Stimulated activated CD8-positive, alpha-beta memory T cell treated with anti-CD3 and anti-CD28 coated beads, Interleukin-7, amount 100 ng/mL, for 4 hours (primary cell): ENCODE results near the gene PNKD.
"Not testable (repeated sequence)": the region's sequence is repeated elsewhere in the genome, so short reads cannot be mapped to it uniquely, and the experiment has no call there.

Experiments used
- DNase-seq, 2 donors: peaks; one replicate each; pipeline ENCODE4 v3.0.0-alpha.2; 2020; ENCODE audit warnings: low read depth in 2 of 2

Gene PNKD

DNA sequence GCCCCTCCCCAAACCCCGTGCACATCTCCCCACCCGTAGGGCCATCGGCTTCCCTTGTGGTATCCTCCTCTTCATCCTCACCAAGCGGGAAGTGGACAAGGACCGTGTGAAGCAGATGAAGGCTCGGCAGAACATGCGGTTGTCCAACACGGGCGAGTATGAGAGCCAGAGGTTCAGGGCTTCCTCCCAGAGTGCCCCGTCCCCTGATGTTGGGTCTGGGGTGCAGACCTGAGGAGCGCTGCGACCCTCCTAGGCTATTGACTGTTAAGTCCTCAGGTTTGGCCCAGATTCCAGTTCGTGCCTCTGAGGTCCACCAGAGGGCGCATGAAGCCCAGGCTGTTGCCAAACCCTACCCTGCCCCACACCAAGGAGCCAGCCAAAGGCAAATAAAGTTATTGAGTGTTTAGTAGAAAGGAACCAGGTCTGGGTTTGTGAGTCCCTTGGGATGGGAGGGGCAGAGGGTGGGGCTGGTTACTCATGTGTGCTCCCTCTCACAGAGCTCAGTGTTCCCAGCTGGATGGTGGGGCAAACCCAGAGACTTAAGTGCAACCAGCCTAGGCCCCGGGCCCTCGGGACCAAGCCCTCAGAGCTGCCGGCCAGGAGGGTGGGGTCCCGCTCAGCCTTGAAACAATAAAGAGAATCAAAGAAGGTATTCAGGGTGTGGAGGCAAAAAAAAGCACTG, 2.4 kb downstream of the PNKD start:
- DNase-seq = peak; percentile 65 to 68

DNA sequence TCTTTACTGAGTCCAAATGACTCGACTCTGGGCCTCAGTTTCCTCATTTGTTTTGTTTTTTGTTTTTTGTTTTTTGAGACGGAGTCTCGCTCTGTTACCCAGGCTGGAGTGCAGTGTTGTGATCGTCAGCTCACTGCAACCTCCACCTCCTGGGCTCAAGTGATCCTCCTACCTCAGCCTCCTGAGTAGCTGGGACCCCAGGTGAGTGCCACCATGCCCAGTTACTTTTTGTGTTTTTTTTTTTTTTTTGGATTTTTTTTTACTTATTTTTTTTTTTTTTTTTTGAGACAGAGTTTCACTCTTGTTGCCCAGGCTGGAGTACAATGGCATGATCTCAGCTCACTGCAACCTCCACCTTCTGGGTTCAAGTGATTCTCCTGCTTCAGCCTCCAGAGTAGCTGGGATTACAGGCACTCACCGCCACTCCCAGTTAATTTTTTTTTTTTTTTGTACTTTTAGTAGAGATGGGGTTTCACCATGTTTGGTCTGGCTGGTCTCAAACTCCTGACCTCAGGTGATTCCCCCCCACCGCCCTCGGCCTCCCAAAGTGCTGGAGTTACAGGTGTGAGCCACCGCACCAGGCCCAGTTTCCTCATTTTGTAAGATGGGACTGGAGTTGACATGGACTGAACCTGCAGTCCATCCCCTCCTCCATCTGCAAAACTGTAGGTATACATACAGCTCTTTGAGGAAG, 3.0 kb downstream of the PNKD start:
- not testable (repeated sequence) for DNase-seq

DNA sequence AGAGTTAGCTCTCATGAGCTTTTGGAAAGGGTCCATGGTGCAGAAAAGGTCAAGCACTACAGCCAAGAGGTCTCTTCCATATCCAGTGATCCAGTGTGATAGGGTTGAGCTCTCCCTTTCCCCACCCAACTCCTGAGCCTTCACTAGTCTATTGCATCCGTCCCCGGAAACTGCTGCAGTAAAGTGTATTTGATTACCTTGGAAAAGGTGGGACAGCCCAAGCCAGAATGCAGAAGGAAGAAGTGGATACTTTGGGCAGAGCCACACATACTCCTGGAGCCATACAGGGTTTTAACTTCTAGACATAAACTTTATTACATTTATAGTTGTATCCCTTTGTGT, 3.6 kb downstream of the PNKD start:
- DNase-seq = no peak

DNA sequence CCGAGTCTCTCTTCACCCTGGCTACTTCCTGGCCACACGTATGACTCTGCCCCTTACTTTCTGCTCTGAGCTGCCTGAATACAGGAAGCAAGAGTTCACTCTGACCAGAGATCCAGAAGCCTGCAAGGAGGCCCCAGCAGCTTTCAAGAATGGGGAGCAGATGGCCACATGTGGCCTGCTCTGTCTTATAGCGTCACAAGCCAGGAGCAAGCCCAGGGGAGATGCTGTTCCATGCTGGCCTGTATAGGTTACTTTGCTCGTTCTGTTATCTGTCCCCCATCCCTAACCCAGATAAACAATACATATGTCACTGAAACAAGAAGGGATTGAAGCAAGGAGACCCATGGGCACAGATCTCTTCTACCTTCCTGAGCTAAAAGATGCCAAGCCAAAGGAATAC, 4.3 kb downstream of the PNKD start:
- DNase-seq = no peak

DNA sequence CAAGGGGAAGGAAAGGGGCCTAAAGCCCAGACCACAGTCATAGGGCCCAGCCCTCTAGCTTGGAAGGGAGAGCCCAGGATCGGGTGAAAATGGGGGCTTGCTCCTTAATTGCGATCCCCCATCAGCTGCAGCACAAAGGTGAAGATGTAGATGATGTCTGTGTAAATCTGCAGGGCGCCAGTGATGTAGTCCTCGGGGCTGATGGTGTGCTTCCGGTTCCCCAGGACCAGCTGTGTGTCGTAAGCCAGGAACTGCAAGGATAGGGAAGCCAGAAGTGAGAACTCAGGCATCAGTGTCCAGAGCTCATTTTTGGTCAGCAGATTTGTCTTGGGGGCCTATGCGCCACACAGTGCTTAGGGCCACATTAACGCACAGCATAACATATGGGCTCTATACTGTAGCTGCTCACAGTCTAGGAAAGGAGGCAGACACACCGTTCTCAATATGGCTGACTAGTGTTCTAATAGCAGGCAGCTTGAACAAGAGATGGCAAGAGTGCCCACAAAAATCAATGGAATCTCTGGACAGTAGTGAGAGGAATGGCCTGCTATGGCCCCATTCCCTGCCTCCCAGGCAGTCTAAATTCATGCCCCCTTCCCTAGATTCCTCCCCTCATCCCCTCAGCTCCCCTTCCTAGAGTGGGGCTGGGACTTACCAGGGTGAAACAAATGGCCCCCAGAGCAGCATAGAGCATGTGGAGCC, 5.2 kb downstream of the PNKD start:
- DNase-seq = no peak

DNA sequence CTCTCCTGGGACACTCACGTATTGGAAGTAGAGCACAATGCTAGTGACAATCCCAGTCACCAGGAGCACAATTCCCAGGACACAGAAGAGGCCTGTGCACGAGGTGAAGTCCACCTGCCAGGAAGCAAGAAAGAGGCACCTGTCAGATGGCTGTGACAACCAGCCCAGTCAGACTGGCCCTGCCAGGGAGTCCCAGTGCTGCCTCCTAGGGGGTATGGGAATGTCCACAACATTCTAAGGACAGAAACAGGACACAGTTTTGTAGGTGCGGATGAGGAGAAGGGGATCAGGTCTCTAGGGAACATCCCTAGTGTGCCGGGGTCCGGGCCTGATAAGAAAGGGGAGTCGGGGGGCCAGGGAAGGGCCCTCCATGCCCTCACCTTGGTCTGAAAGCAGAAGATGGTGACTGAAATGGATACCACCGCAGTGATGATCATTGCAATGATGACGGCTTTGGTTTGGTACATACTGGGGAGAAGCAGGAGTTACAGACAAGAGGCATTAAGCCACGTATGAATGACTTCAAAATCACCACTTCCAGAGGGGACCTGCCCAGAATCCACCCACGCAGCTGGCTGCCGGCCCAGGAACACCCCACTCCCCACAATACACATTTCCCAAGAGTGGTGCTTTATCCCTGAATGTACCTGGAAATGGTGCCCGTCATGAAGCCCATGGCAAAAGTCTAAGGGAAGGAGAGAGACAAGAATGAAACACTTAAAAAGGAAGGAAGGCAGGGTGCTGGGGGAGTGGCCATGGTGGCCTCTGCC, 6.9 kb downstream of the PNKD start:
- no peak for DNase-seq

DNA sequence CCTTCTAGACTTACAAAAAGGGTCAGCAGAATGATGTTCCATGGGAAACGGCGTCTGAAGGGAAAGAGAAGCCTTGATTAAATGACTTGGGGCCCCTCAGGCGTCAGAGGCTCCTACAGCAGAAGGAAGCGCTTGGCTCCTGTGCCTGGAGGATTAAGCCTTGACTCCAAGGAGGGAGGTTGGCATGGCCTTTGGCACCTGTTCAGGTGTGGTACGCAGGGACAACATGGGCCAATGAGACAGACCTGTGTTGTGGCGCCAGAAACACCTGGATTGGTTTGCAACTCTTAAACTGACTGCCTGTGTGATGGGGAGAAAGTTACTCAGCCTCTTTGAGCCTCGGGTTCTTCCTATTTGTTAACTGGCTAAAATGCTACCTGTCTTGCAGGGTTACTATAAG, 7.6 kb downstream of the PNKD start:
- DNase-seq = no peak

DNA sequence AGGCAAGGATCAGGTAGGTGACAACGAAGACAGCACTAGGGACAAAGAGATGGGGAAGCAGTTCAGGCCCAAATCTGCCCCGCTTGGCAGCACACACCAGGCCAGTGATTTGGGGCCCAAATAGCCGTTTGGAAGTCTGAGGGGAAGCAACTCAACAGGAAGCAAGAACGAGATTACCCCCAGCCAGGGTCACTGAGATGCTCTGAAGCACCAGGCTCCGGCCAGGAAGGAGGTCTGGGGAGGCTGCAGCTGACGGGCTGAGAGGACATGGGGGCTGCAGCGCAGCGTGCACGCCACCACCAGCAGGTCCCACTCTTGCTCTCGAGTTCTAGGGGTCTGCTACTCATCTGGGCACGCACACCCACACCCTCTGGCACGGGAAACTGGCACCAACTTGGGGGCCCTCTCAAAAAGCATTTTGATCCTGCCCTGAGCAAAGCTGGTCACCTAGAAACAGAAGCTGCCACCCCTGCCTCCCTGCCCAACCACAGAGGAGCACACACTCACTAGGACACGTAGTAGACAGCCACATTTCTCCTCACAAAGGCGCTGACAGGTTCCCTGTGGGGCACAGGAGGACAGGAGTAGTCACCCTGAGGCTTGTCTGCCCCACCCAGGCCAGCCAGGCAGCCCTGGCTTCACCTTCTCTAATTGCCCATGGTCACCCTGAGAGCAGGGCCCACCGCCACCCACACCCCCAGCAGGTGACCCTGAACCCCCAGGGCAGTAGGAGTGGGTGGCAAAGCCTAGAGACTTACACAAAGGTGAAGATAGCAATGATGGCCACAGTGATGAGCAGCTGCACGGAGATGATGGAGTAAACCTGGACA, 8.4 kb downstream of the PNKD start:
- no peak for DNase-seq

DNA sequence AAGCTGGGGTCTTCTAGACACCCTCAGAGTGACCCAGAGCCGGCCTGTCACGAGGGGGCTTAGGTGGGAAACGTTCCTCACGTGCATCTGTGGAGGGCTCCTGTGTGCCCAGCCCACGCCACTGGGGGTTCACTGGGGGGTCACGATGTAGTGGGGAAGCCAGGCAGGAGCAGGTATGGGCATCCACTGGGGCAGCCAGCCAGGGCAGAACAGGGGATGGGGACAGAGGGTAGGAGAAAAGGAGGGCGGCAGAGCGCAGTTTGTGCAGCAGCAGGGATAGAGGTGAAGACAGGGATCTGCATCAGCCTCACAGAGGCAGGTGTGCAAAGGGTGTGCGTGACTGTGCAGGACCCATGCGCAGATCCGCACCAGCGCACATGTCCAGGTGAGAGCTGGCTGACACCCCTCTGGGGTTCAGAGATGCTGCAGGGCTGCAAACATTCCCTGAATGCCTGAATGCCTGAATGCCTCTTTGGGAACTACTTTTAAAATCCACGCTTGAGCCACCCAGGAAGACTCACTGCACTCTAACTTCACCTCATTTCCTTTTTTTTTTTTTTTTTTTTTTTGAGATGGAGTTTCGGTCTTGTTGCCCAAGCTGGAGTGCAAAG, 10.0 kb downstream of the PNKD start:
- no peak for DNase-seq

DNA sequence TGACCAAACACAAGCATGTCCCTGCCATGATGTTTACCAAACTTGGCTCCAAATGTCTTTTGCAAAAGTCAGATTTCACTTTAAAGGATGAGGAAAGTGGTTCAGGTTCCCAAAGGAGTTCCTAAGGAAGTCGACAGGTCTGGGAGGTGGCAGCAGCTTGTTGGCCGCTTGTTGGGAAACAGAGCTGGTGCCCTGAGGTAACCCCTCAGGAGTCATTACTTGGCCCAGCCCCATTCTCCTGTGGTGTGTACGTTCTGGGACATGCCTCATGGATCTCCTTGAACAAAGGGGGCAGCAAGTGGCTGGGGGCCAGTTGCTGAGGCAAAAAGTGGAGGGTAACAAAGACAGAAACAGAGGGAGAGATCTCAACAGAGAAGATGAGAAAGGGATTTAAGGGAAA, 11.1 kb downstream of the PNKD start:
- no peak for DNase-seq

DNA sequence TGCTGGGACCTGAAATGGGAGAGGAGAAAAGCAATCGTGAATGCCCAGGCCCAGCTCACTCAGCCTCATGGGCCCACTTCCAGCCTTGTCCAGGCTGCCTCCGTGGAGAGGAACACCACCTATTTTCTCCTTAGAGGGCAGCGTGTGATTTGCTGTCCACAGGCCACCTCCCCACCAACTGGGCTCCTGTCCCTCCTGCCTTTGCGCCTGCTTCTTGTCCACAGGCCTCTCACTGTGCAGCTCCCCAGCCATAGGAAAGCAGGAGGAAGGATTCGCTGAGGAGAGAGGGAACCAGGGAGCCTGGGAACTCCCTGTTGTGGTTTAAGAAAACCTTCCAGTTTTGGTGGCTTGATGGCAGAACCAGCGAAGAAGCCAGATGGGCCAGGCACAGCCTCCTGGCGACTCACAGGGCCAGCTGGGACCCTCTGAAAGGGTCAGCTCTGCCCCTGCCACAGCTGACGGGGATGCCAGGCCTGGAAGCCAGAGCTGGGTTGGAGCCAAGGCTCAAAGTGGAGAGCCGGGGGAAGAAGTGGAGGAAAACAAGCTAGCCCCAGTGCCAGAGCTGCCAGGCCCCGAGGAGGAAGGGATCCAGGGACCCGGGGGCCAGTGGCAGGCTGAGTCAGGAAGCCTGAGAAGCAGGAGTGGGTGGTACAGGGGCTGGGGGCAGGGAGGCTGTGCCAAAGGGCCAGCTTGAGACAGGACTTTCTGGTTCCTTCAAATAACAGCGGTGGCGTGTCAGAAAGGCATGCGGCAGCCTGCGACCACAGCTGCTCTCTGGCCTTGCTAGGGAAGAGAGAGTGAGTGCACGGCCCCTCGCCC, 12.1 kb downstream of the PNKD start:
- no peak for DNase-seq

DNA sequence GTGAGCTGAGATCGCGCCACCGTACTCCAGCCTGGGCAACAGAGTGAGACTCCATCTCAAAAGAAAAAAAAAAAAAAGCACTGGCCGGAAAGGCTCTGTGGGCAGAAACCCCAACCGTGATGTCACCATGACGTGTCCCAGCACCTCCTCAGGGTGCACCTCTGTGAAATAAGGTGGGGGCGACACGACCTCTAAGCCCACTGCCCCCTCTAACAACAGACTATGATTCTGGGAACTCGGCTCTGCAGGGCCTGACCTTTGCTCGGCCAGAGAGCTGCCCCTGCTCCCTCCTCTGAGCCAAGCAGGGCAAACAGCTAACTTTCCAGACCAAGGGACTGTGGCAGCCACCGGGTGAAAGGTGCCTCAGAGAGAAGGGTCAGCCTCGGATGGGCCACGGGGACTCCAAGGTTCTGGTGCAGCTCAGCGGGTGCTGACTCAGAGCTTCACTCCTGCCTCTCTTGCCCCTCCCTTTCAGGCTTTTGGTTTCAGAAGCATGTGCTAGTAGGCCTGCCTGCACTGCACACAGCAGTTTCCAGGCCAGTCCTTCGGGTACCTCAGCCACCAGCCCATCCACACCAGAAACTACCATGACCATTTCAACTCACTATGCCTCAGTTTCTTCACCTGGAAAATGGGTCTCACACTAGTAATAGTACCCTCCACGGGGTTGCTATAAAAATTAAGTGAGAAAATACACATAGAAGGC, 13.9 kb downstream of the PNKD start:
- peak; percentile 53 to 59 for DNase-seq

DNA sequence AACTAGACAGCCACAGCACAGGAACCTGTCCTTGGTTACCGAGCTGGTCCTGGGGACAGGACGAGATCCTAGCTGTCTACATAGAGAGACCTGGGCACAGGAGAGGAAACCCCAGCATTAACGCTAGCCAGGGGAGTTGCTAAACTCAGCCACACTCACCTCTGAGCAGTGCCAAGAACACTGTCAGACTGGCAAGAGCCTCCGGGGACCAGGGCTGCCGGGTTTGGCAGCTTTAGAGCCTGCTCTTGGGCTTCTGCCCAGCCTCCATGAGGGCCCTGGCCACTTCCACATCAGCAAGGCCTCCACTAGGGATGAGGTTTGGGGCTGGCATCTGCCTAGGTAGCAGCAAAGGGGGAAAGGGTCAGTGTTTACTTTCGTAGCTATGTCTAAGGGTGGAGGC, 15.3 kb downstream of the PNKD start:
- DNase-seq = no peak

DNA sequence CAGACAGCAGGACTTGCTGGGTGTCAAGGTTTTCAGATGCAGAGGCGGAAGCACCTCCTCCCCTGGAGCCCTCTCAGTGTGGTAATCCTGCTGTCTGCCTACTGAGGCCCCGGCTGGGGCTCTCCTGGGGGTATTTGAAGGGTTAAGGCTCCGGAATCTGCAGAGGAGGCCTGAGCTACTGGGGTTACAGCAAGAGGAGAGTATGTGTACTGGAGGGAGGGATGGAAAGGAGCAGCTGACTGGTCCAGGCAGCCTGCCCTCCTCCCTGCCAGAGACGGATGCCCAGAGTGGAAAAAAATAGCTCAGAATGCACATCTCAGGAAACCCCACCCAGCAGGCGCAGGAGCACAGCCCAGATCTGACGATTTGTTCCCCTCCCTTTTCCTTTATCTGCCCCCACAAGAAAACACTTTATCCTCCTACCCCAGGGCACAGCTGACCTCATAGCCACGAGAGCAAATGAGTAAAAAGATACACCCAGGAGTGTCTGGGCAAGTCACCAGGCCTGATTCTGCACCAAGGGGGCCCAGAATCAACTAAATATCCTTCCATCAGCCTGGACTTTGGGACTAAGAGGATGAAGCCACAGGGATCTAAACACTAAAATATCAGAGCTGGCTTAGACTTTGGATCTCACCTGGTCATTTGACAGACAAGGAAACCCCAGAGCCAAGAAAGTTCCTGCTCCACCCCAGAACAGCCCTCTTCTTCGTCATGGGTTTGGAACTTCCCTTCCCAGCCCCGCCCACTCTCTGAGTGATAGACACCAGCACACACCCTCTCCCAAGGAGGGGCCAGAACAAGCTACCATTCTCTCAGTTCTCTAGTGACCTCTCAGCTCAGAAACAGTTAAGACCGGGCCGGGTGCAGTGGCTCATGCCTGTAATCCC, 16.5 kb downstream of the PNKD start:
- peak; percentile 74 to 80 for DNase-seq

DNA sequence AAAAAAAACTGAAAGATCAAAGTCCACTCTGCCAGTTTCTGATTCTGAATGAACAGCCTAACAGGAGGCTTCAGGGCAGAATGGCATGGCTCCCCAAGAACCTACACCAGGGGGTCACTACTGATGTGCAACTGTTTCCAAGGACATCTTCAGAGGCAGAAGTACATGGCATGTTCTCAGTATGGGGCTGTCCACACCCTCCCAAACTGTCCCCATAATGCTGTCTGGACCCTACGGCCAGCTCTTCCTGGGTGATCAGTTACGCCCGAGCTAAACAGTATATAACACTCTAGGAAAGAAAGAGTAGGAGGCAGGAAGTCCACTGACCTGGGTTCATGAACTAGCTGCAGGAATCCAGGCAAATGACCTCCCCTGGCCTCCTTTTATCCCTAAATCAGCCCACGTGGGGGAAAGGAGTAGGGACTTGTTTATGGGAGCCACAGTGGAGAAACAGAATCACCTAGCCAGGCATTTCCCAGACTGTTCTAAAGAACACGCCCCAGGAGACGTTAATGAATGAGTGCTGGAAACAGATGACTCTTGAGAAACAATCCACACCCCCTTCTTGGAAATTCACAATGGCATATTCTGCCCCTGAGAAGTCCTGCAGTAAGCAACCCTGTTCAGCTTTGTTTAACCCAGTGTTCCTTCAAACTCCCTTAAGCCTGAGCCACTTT, 19.5 kb downstream of the PNKD start:
- DNase-seq = no peak

DNA sequence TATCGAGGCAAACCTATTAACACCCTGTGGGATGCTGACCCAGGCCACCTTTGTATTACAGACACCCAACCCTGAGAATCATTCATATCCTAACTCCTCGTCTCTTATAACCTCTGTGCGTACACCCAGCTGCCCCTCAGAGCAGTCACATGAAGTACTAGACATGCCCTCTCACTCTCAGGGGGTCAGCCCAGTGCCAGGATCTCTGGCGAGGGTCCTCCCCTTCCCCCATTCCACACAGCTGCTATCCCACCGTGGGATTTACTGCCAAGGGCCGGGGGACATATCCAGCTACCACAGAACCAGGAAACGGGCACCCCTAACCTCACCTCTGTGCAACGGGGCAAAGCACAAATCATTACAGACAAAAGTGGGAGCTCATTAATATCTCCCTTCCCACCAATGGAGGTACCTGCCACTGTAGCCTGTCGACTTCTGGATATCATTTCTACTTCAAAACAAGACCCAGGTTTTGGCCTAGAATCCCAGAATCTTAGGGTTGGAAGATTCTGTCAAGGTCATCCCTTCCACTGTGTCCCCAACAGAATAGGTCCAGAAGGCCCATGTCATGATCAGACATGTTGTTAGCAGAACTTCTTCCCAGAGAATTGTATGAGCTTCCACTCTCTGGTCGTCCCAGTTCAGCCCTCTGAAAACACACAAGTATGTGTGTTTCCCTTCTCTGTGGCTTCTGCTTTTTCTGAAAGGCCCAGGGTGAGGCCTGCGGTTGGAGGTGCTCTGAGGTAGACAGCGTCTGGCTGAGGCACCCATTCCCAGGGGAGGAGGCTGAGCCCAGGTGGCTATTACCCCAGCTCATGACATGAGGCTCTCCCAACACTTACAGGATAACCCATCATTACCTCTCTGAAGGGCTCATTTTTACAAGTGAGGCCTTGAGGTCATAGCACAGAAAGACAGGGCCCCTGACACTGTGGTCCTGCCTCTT, 20.3 kb downstream of the PNKD start:
- DNase-seq = no peak
